ENCODE data around the gene CAMK2A.

DNA sequence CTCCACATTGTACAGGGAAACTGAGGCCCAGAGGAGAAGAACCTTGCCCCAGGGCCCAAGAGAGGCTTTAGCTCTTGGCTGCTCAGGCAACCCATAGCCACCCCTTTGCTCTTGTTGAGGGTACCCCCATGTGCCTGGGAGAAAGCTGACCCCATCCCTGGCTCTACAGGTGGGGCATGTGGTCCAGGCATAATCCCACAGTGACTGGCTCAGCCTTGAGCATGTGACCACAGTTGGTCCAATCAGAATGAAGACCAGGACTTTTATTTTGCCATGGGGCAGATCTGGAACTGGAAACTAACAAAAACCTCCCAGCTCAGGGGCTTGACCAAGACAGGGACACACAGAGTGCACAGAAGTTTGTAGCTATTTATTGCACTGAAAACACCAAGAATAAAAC is 70.4 kb downstream of the CAMK2A start:
- TF ChIP-seq, protein P1, sequence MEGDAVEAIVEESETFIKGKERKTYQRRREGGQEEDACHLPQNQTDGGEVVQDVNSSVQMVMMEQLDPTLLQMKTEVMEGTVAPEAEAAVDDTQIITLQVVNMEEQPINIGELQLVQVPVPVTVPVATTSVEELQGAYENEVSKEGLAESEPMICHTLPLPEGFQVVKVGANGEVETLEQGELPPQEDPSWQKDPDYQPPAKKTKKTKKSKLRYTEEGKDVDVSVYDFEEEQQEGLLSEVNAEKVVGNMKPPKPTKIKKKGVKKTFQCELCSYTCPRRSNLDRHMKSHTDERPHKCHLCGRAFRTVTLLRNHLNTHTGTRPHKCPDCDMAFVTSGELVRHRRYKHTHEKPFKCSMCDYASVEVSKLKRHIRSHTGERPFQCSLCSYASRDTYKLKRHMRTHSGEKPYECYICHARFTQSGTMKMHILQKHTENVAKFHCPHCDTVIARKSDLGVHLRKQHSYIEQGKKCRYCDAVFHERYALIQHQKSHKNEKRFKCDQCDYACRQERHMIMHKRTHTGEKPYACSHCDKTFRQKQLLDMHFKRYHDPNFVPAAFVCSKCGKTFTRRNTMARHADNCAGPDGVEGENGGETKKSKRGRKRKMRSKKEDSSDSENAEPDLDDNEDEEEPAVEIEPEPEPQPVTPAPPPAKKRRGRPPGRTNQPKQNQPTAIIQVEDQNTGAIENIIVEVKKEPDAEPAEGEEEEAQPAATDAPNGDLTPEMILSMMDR (IDR thresholded peaks at IDR 0.05): no peak
- no peak for TF ChIP-seq EP300 (IDR thresholded peaks at IDR 0.05)
- no peak for TF ChIP-seq POLR2A (IDR thresholded peaks at IDR 0.05)
- no peak for TF ChIP-seq POLR2AphosphoS5 (IDR thresholded peaks at IDR 0.05)

Data from gastroesophageal sphincter (tissue), 3 donors.